MG63 (cell line): ENCODE data around the gene TEX52. TPM values are rescaled to one million over a fixed set of nuclear protein-coding genes. Genes with fewer than 3 reads are reported as not detected.

Experiments used
- DNase-seq: peaks from one replicate; pipeline ENCODE4 v3.0.0-alpha.2; 2020
- H3K27me3 ChIP-seq: fragments of 250-450 bp; sonication (Bioruptor Pico); 2 replicates; pipeline ENCODE4 v1.5.1; 2020; ENCODE audit warnings: mild to moderate bottlenecking, moderate library complexity
- H3K36me3 ChIP-seq: fragments of 250-450 bp; sonication (Bioruptor Pico); 2 replicates; pipeline ENCODE4 v1.5.1; 2020; ENCODE audit warnings: mild to moderate bottlenecking, moderate library complexity
- H3K4me3 ChIP-seq: fragments of 250-450 bp; sonication (Bioruptor Pico); 2 replicates; pipeline ENCODE4 v1.5.1; 2020; ENCODE audit warnings: mild to moderate bottlenecking, moderate library complexity
- H3K9me3 ChIP-seq: fragments of 250-450 bp; sonication (Bioruptor Pico); 2 replicates; pipeline ENCODE4 v1.5.1; 2020; ENCODE audit warnings: mild to moderate bottlenecking, moderate library complexity
- total RNA-seq: library from RNA; depleted of rRNA; stranded (reverse); fragments of >200 nt; shearing (Covaris generic); gene quantifications from 2 replicates; pipeline ENCODE4 v1.2.3, GENCODE V29; 2014; ENCODE audit warnings: low replicate concordance; rRNA removed

The TEX52 gene
- total RNA-seq: not detected in 2 replicates

DNA sequence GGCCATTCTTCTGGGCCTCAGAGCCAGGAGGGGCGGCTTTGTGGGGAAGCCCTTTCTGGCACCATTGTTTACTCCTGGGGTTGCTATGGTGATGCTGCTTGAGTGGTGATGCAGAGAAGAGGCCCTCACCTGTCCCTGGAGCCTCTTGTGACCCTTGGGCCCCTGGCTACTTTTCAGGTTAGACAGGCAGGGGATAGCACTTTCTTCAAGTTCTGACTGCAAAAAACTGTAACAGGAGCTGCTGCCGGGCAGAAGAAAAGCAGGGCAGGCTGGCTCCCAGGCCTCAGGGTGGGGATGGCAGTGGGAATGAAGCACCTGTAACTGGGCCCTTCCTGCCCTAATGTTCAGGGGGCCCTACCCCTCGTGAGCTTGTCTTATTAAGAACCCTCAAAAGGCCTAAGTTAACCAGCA is at the start of gene TEX52:
TSS of gene TEX52 (minus strand) at position 19 of the 411 bp plus-strand sequence. CDS start at position 6, 13 bp downstream.
- Histone ChIP-seq H3K9me3 (no peaks in the 10 kb centered on the region), H3K4me3 (no peak within 1 kb of the TSS), H3K27me3 (no peaks in the 10 kb centered on the region), H3K36me3 (peaks cover 26% of the 10 kb centered on the region)
- DNase-seq: no peak

DNA sequence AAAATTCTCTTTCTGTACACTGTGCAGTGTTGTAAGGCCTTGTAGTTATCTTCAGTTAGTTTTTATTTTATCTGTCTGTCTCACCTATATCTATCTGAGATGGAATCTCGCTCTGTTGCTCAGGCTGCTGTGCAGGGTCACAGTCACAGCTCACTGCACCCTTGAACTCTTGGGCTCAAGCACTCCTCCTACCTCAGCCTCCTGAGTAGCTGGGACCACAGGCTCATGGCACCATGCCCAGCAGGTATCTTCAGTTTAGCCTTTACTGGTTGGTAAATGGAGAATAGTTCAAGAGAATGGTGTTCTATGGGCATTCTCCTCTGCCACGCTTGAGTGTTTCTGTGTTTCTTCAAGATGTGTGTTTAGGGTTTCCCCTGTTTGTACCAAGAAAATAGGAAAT is 47.4 kb upstream of the TEX52 start:
- no peaks in the 10 kb centered on the region for H3K27me3 ChIP-seq
- no peak overlapping the region for H3K4me3 ChIP-seq
- no peaks in the 10 kb centered on the region for H3K9me3 ChIP-seq
- DNase-seq: no peak
- no peaks in the 10 kb centered on the region for H3K36me3 ChIP-seq

DNA sequence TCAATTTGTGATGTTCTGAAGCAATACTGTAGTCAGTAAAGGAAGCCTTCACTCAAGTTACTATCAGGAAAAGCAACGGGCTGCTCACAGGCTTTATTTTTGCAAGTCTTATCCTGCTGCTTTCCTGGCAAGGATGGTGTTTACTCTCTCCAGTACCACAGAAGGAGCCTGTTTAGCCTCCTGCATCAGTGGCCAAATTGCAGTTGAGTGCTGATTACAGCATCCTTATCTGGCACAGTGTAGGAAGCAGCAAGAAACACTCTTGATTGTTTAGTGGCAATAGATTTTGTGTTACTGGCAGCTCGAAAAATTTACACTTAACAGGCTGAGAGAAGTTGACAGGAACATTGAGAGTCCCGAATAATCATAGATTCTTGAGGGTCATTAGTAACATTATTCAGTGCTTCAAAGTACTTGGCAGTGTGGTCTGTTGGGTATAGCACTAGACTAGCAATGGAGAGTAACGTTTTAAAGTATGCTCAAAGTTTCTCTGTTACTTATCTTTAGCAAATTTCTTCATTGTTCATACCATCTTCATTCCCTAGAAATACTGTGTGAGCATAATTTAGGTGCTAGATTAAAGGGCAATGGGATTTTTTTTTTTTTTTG is 45.5 kb upstream of the TEX52 start:
- DNase-seq: peak; percentile 35
- Histone ChIP-seq H3K4me3 (no peak overlapping the region), H3K9me3 (no peaks in the 10 kb centered on the region), H3K27me3 (no peaks in the 10 kb centered on the region), H3K36me3 (no peaks in the 10 kb centered on the region; the same call in 1 of the 2 replicates)

DNA sequence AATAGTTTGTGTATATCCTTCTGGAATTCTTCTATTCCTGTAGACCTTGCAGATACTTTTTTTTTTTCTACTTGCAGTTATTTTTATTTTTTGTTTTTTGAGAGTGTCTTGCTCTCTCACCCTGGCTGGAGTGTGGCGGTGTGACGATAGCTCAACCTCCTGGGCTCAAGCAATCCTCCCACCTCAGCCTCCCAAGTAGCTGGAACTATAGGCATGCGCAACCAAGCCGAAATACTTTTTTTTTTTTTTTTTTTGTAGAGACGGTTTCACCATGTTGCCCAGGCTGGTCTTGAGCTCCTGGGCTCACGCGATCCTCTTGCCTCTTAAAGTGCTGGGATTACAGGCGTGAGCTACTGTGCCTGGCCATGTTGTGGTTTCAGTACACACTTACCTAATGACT is 43.8 kb upstream of the TEX52 start:
- DNase-seq: no peak
- Histone ChIP-seq H3K36me3 (peaks cover 6% of the 10 kb centered on the region), H3K27me3 (no peaks in the 10 kb centered on the region), H3K4me3 (no peak overlapping the region), H3K9me3 (no peaks in the 10 kb centered on the region)

DNA sequence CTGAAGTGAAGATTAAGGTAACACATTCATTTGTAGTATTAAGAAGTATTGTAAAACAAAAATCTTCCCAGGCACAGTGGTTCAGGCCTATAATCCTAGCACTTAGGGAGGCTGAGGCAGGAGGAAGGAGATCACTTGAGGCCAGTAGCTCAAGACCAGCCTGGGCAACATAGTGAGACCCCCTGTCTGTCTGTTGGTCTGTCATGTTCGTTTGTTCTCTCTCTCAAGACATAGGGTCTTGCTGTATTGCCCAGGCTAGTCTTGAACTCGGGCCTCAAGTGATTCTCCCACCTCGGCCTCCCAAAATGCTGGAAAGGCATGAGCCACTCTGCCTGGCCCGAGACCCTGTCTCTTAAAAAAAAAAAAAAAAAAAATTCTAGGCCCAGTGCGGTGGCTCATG is 40.6 kb upstream of the TEX52 start:
- Histone ChIP-seq H3K36me3 (peaks cover 6% of the 10 kb centered on the region), H3K27me3 (no peaks in the 10 kb centered on the region), H3K4me3 (no peak overlapping the region), H3K9me3 (no peaks in the 10 kb centered on the region)
- DNase-seq: no peak

DNA sequence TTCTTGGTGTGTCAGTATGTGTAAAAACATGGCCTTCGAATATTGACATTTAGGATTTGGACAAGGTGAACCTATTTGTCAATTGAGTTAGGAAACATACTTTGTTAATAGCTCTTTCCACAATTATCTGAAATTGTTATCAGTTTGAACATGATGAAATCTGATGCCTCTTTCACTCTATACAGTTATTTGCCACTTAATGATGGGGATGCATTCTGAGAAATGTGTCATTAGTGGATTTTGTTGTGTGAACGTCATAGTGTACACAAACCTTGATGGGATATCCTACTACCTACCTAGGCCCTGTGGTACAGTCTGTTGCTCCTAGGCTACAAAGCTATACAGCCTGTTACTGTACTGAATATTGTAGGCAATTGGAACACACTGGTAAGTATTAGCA is 38.7 kb upstream of the TEX52 start:
- no peaks in the 10 kb centered on the region for H3K9me3 ChIP-seq
- no peaks in the 10 kb centered on the region for H3K27me3 ChIP-seq
- peaks cover 6% of the 10 kb centered on the region for H3K36me3 ChIP-seq
- no peak for DNase-seq
- no peak overlapping the region for H3K4me3 ChIP-seq

DNA sequence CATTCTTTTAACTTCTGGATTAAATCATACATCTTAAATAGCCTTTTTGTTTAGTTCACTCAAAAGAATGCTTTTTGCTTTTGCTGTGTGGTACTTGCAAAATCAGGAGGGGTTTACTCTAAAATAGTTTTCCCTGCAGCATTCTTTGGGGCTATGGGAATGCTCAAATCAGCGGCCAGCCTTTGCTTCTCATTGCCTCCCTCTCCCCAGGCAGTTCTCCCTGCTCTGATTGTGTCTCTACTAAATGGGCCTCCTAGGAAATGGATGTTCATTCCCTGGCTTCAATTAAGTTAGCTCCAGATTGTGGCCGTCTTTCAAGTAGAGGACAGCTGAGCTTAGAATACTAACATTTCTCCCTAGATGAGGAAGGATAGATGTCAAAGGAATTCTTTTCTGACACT is 38.2 kb upstream of the TEX52 start:
- Histone ChIP-seq H3K9me3 (no peaks in the 10 kb centered on the region), H3K36me3 (peaks cover 6% of the 10 kb centered on the region), H3K27me3 (no peaks in the 10 kb centered on the region), H3K4me3 (no peak overlapping the region)
- DNase-seq: no peak

DNA sequence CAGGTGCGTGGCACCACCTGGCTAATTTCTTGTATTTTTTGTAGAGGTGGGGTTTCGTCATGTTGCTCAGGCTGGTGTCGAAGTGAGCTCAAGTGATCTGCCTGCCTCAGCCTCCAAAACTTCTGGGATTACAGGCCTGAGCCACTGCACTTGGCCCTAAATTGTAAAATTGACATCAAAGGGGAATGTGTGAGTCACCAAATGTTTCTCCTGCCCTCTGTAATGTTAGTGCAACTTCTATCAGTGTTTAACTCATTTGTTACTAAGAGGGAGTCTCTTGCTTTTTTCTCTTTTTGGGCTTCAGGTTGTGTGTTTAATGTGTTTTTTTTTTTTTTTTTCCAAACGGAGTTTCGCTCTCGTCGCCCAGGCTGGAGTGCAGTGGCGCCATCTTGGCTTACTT is 36.2 kb upstream of the TEX52 start:
- Histone ChIP-seq H3K4me3 (no peak overlapping the region), H3K27me3 (no peaks in the 10 kb centered on the region), H3K9me3 (no peaks in the 10 kb centered on the region), H3K36me3 (peaks cover 19% of the 10 kb centered on the region)
- DNase-seq: peak; percentile 71

DNA sequence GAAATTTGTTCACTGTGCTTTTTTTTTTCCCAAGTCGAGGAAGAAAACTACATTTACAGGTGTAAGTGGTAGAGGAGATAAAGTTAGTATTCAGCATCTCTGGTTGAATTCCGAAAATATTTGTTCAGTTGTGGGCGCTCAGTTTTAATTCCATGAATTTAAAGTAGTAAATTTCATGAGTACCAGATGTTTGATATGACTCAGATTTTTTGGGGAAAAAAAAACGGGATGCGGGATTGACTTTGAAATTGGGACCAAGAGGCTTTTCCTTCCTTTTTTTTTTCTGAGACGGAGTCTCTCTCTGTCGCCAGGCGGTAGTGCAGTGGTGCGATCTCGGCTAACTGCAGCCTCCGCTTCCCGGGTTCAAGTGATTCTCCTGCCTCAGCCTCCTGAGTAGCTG is 35.4 kb upstream of the TEX52 start:
- DNase-seq: no peak
- Histone ChIP-seq H3K27me3 (no peaks in the 10 kb centered on the region), H3K9me3 (no peaks in the 10 kb centered on the region), H3K36me3 (peaks cover 21% of the 10 kb centered on the region), H3K4me3 (peak overlapping the region; percentile 82)

DNA sequence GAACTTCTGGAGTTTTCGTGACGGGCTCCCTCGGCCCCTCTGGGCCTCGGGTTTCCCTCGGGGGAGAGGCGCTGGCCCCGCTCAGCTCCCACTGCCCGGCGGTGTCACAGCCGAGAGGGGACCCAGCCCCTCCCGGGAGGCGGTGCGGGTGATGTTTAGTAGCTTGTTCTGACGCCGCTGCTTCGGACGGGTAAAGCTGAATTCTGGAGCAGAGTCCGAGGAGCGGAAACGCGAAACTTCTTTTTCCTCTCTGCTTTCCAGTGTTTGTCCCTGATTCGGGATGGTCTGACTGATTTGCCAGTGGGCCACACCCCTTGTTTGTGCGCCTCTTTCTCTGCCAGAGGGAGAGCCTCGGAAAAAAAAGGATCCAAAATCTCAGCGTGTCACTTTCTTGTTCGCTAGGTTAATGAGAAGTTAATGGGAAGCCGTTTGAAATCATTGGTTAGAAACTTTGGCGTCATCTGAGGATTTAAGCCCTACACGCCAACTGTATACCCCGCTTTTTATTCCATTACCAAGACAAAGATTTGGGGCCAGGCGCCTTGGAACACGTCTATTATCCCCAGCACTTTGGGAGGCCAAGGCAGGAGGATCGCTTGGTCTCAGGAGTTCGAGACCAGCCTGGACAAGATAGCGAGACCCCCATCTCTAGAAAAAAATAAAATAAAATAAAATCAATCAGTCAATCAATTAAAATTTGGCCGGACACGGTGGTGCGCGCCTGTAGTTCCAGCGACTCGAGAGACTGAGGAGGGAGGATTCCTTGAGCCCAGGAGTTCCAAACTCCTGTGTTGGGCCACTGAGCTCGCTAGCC is 34.6 kb upstream of the TEX52 start:
- DNase-seq: peak; percentile 61
- no peaks in the 10 kb centered on the region for H3K27me3 ChIP-seq
- H3K9me3 ChIP-seq: no peaks in the 10 kb centered on the region
- peaks cover 22% of the 10 kb centered on the region for H3K36me3 ChIP-seq
- peak overlapping the region; percentile 82 for H3K4me3 ChIP-seq

DNA sequence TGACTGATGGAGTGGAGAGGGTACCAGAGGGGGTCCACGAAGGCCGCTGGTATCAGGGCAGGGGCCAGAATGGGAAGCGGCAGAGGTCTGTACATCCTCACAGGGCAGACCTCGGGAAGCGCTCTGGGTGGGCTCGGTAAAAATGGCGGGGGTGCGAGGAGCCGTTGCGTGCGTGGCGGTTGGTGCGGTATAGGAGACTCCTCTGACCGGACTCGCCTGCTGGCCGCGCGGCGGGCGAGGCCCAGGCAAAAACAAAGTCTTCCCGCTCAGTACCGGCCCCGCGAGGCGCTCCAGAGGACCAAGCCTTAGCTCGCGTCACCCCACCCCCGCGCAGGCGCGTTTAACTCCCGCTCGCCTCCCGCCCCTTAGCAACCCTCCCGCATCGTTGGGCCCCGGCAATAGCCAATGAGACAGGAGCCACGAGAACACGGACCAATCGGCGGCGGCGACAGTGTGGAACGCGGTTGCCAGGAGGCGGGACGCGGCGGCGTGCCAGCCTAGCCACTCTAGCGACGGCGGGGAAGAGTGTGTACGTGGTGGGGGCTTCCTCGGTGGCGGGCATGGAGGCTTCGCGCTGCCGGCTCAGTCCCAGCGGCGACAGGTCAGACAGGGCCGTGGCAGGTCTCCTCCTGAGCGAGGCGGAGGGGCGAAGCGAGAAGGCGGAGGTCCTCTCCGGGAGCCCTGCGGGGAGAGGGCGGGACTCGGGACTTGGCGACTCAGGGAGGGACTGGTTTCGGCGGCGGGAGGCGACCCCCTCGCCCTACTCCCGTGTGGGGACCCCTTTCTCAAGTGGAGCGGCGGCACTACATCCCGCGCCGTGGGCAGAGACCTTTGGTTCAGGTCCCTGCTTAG is 33.8 kb upstream of the TEX52 start, which contains the start of gene TULP3:
TSS of gene TULP3 (plus strand) at position 504 of the 852 bp plus-strand sequence. CDS start at position 561, 57 bp downstream.
- DNase-seq: peak; percentile 98
- Histone ChIP-seq H3K9me3 (no peaks in the 10 kb centered on the region), H3K36me3 (peaks cover 25% of the 10 kb centered on the region), H3K27me3 (no peaks in the 10 kb centered on the region), H3K4me3 (peak within 1 kb of the TSS; percentile 82)

DNA sequence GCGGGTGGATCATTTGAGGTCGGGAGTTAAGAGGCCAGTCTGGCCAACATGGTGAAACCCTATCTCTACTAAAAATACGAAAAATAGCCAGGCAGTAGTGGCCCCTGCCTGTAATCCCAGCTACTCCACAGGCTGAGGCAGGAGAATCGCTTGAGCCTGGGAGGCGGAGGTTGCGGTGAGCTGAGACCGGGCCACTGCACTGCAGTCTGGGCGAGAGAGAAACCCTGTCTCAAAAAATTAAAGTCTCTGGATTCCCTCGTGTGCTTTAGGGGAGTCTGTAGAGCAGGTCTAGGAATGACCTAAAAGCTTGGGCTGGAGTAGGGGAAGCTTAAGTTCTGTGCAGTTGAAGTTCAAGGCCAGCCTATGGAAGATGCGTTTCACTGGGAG is 33.2 kb upstream of the TEX52 start:
- Histone ChIP-seq H3K9me3 (no peaks in the 10 kb centered on the region), H3K27me3 (no peaks in the 10 kb centered on the region), H3K4me3 (peak overlapping the region; percentile 82), H3K36me3 (peaks cover 28% of the 10 kb centered on the region)
- DNase-seq: no peak

DNA sequence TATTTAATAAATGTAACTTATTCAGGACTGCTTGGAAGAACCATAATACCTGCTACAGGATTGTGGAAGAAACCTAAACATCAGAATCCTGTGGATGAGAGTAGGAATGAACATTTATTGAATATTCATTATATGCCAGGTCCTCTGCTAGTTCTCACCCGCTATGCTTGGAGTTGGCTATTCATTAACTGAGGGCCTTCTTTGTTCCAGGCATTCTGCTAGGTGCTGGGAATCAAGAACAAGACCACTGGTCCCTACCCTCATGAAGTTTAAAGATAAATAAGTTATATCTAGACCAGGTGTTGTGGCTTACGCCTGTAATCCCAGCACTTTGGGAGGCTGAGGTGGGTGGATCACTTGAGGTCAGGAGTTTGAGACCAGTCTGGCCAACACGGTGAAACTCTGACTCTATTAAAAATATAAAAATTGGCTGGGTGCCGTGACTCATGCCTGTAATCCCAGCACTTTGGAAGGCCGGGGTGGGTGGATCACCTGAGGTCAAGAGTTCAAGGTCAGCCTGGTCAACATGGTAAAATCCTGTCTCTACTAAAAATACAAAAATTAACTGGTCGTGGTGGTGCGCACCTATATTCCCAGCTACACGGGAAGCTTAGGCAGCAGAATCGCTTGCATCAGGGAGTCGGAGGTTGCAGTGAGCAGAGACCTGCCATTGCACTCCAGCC is 30.1 kb upstream of the TEX52 start:
- Histone ChIP-seq H3K27me3 (no peaks in the 10 kb centered on the region), H3K4me3 (no peak overlapping the region), H3K36me3 (peaks cover 31% of the 10 kb centered on the region), H3K9me3 (no peaks in the 10 kb centered on the region)
- DNase-seq: no peak

DNA sequence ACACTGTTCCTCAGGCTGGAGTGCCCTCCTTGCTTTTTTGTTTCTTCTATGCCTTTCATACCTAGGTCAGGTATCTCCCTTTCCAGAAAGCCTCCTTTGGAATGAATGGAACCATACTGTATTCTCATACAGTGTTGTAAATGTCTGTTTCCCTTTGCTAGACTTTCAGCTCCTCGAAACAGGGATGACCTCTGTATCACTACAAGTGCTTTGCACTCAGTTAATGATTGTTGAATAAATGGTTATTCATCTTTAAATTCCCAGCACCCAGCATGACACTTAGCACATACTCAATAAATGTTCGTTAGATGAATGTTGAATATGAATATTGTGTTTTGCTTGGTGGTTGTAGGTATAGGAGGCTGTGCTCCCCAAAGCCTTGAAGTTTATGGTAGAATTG is 28.0 kb upstream of the TEX52 start:
- no peak overlapping the region for H3K4me3 ChIP-seq
- H3K9me3 ChIP-seq: no peaks in the 10 kb centered on the region
- no peak for DNase-seq
- H3K36me3 ChIP-seq: peaks cover 44% of the 10 kb centered on the region
- H3K27me3 ChIP-seq: no peaks in the 10 kb centered on the region

DNA sequence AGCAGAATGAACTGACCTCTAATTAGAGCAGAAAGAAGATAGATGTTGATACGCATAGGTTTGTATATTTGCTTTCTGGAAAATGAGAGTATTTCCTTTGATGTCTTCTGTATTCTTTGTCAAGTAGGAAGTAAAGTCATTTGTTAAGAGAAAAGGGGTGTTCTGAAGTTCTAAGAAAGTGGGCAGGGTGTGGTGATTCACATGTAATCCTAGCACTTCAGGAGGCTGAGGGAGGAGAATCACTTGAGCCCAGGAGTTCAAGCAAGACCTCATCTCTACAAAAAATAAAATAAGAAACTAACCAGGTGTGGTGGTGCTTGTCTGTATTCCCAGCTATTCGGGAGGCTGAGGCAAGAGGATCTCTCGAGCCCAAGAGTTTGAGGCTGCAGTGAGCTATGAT is 23.0 kb upstream of the TEX52 start:
- H3K9me3 ChIP-seq: no peaks in the 10 kb centered on the region
- H3K4me3 ChIP-seq: no peak overlapping the region
- no peaks in the 10 kb centered on the region for H3K27me3 ChIP-seq
- H3K36me3 ChIP-seq: peaks cover 35% of the 10 kb centered on the region
- no peak for DNase-seq

DNA sequence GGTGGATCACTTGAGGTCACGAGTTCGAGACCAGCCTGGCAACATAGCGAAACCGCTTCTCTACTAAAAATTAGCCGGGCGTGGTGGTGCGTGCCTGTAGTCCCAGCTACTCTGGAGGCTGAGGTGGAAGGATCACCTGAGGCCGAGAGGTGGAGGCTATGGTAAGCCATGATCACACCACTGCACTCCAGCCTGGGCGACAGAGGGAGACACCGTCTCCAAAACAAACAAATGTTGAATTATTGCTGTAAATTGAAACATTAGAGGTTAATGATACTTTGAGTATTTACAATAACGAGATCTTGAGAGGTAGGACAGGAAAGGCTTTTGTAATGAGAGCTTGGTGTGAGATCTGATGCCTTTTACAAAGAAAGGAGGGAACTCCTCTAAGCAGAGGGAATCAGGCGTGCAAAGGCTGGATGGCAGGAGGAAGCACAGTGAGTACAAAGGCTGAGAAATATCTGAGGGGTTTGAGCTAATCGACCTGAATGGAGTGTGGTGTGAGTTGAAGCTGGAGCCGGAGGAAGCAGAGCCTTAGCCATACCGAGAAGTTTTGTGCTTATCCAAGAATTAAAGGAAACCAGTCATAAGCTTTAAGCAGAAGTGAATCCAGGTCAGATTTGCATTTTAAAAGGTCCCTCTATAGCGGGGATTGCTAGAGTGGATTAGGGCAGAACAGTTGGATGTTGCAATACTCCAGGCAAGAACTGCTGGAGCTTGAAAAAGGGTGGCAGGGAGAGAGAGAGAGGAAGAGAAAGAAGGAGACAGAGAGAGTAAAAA is 21.3 kb upstream of the TEX52 start:
- no peaks in the 10 kb centered on the region for H3K27me3 ChIP-seq
- H3K36me3 ChIP-seq: peaks cover 49% of the 10 kb centered on the region
- peak overlapping the region; percentile 82 for H3K4me3 ChIP-seq
- H3K9me3 ChIP-seq: no peaks in the 10 kb centered on the region
- no peak for DNase-seq
